ENCODE results near the gene C3orf49.

The C3orf49 gene

GRCh38 chr3:63819151-63819398 is at the start of gene C3orf49:
Gene C3orf49, plus strand, starts transcription at chr3:63819299. Its CDS starts 173 bp downstream, at chr3:63819472.
- DNase-seq: no peak

GRCh38 chr3:63774781-63775180 is 44.3 kb upstream of the C3orf49 start:
- DNase-seq: no peak

- DNase-seq: no peak
These were observed 39.9 kb upstream of the C3orf49 start for GRCh38 chr3:63779227-63779626.

GRCh38 chr3:63791974-63792373 is 27.1 kb upstream of the C3orf49 start:
- DNase-seq: no peak

GRCh38 chr3:63795438-63795837 is 23.7 kb upstream of the C3orf49 start:
- no peak for DNase-seq

GRCh38 chr3:63798544-63798943 is 20.6 kb upstream of the C3orf49 start:
- no peak for DNase-seq

GRCh38 chr3:63798949-63799348 is 20.1 kb upstream of the C3orf49 start:
- DNase-seq: no peak

- DNase-seq: no peak
These were observed 19.0 kb upstream of the C3orf49 start for GRCh38 chr3:63800097-63800496.

- DNase-seq: no peak
These were observed 15.2 kb upstream of the C3orf49 start for GRCh38 chr3:63803911-63804310.

- no peak for DNase-seq
These were observed 11.0 kb upstream of the C3orf49 start for GRCh38 chr3:63807961-63808565.

GRCh38 chr3:63808633-63809032 is 10.5 kb upstream of the C3orf49 start:
- DNase-seq: no peak

GRCh38 chr3:63809607-63810006 is 9.5 kb upstream of the C3orf49 start:
- no peak for DNase-seq

GRCh38 chr3:63814237-63814636 is 4.9 kb upstream of the C3orf49 start:
- no peak for DNase-seq

GRCh38 chr3:63817225-63817624 is 1.9 kb upstream of the C3orf49 start:
- no peak for DNase-seq

- DNase-seq: no peak
These were observed 583 bp upstream of the C3orf49 start for GRCh38 chr3:63818282-63819150.

GRCh38 chr3:63824309-63824708 is 5.2 kb downstream of the C3orf49 start:
- DNase-seq: no peak

GRCh38 chr3:63830526-63830925 is 11.4 kb downstream of the C3orf49 start:
- no peak for DNase-seq

- no peak for DNase-seq
These were observed 13.3 kb downstream of the C3orf49 start for GRCh38 chr3:63832395-63832794.

GRCh38 chr3:63841704-63842103 is 22.6 kb downstream of the C3orf49 start:
- no peak for DNase-seq

GRCh38 chr3:63842127-63842526 is 23.0 kb downstream of the C3orf49 start:
- DNase-seq: no peak

GRCh38 chr3:63845215-63845614 is 26.1 kb downstream of the C3orf49 start:
- no peak for DNase-seq

- DNase-seq: no peak
These were observed 28.8 kb downstream of the C3orf49 start for GRCh38 chr3:63847718-63848450.

GRCh38 chr3:63849175-63849574 is 30.1 kb downstream of the C3orf49 start:
- no peak for DNase-seq

GRCh38 chr3:63851287-63851686 is 32.2 kb downstream of the C3orf49 start:
- DNase-seq: no peak

Data from SHP77 treated with DMSO at 0.1 percent for 48 hours (cell line).